NT2/D1 (cell line): ENCODE results near the gene PLD1.
"Not testable (repeated sequence)": the region's sequence is repeated elsewhere in the genome, so short reads cannot be mapped to it uniquely, and the experiment has no call there.

ENCODE experiments used
- DNase-seq: peaks from one replicate; pipeline ENCODE4 v3.0.0-alpha.2; 2011; ENCODE audit warnings: low read depth, low spot score
- H3K27me3 ChIP-seq: 2 replicates; pipeline ENCODE4 v1.6.0; 2011; ENCODE audit warnings: mild to moderate bottlenecking; ENCODE audit not compliant: insufficient read length, insufficient read depth
- H3K36me3 ChIP-seq: 2 replicates; pipeline ENCODE4 v1.6.1; 2011; ENCODE audit warnings: mild to moderate bottlenecking, low read length, mixed read lengths; ENCODE audit not compliant: insufficient read depth, insufficient read length
- H3K4me1 ChIP-seq: 2 replicates; pipeline ENCODE4 v1.5.1; 2011; ENCODE audit not compliant: insufficient read depth, insufficient read length
- H3K4me3 ChIP-seq: 2 replicates; pipeline ENCODE4 v1.5.1; 2011; ENCODE audit warnings: low read depth; ENCODE audit not compliant: insufficient read length
- H3K9ac ChIP-seq: 2 replicates; pipeline ENCODE4 v1.6.0; 2011; ENCODE audit warnings: low read depth; ENCODE audit not compliant: insufficient read length
- H3K9me3 ChIP-seq: 2 replicates; pipeline ENCODE4 v1.5.1; 2011; ENCODE audit warnings: mild to moderate bottlenecking, low read length; ENCODE audit not compliant: insufficient read depth
- SUZ12 ChIP-seq: IDR thresholded peaks from 2 replicates; pipeline ENCODE4 v1.6.1; 2011; ENCODE audit not compliant: insufficient read length, insufficient read depth; ENCODE audit errors: extremely low read depth
- YY1 ChIP-seq: IDR thresholded peaks from 2 replicates; pipeline ENCODE4 v1.6.1; 2011; ENCODE audit not compliant: insufficient read length, insufficient read depth
- ZNF274 ChIP-seq: IDR thresholded peaks from 2 replicates; pipeline ENCODE4 v1.6.1; 2011; ENCODE audit warnings: mild to moderate bottlenecking, low read depth, low read length

The PLD1 gene

GRCh38 chr3:171748064-171748924, 62.0 kb downstream of the PLD1 start:
- Histone ChIP-seq H3K9ac (no peak overlapping the region), H3K36me3 (no peaks in the 10 kb centered on the region), H3K27me3 (no peaks in the 10 kb centered on the region), H3K4me3 (no peak overlapping the region), H3K9me3 (peaks cover 22% of the 10 kb centered on the region; the same call in 1 of the 2 replicates), H3K4me1 (no peaks in the 10 kb centered on the region)
- no peak for DNase-seq
- no peak for TF ChIP-seq SUZ12
- no peak for TF ChIP-seq ZNF274
- TF ChIP-seq YY1 = no peak

GRCh38 chr3:171747223-171747920, 62.9 kb downstream of the PLD1 start:
- H3K9ac ChIP-seq = no peak overlapping the region
- no peaks in the 10 kb centered on the region for H3K27me3 ChIP-seq
- peaks cover 22% of the 10 kb centered on the region; the same call in 1 of the 2 replicates for H3K9me3 ChIP-seq
- no peak for TF ChIP-seq YY1
- TF ChIP-seq SUZ12 = no peak
- no peak for TF ChIP-seq ZNF274
- no peak for DNase-seq
- no peaks in the 10 kb centered on the region for H3K4me1 ChIP-seq
- no peak overlapping the region for H3K4me3 ChIP-seq
- no peaks in the 10 kb centered on the region for H3K36me3 ChIP-seq

GRCh38 chr3:171746320-171747222, 63.7 kb downstream of the PLD1 start:
- not testable (repeated sequence) for H3K36me3 ChIP-seq, H3K4me1 ChIP-seq, H3K27me3 ChIP-seq, H3K9ac ChIP-seq, DNase-seq, H3K4me3 ChIP-seq
- H3K9me3 ChIP-seq = peaks cover 22% of the 10 kb centered on the region; the same call in 1 of the 2 replicates

- H3K4me3 ChIP-seq = no peak overlapping the region
- no peak for DNase-seq
- H3K27me3 ChIP-seq = no peaks in the 10 kb centered on the region
- H3K4me1 ChIP-seq = no peaks in the 10 kb centered on the region
- peaks cover 22% of the 10 kb centered on the region; the same call in 1 of the 2 replicates for H3K9me3 ChIP-seq
- H3K36me3 ChIP-seq = no peaks in the 10 kb centered on the region
- TF ChIP-seq YY1 (no peak), SUZ12 (no peak), ZNF274 (no peak)
- H3K9ac ChIP-seq = no peak overlapping the region
Observed at GRCh38 chr3:171745577-171746319, 64.5 kb downstream of the PLD1 start.

GRCh38 chr3:171744158-171744741, 66.0 kb downstream of the PLD1 start:
- TF ChIP-seq YY1 (no peak), SUZ12 (no peak), ZNF274 (no peak)

GRCh38 chr3:171743327-171744157, 66.7 kb downstream of the PLD1 start:
- no peaks in the 10 kb centered on the region for H3K4me1 ChIP-seq
- H3K27me3 ChIP-seq = no peaks in the 10 kb centered on the region
- DNase-seq = no peak
- H3K4me3 ChIP-seq = no peak overlapping the region
- H3K9me3 ChIP-seq = peaks cover 22% of the 10 kb centered on the region; the same call in 1 of the 2 replicates
- H3K36me3 ChIP-seq = no peaks in the 10 kb centered on the region
- TF ChIP-seq SUZ12 (no peak), ZNF274 (no peak), YY1 (no peak)
- H3K9ac ChIP-seq = no peak overlapping the region

More at GRCh38 chr3:171744158-171744741, 66.0 kb downstream of the PLD1 start:
- DNase-seq = no peak
- peaks cover 22% of the 10 kb centered on the region; the same call in 1 of the 2 replicates for H3K9me3 ChIP-seq
- no peaks in the 10 kb centered on the region for H3K27me3 ChIP-seq
- no peak overlapping the region for H3K4me3 ChIP-seq
- H3K36me3 ChIP-seq = no peaks in the 10 kb centered on the region
- H3K4me1 ChIP-seq = no peaks in the 10 kb centered on the region
- H3K9ac ChIP-seq = no peak overlapping the region
